H1 (cell line): ENCODE results near the gene BRD4.

Experiments
- CTCF ChIP-seq, 3 experiments: IDR thresholded peaks; 1 replicate in 2 of 3; 2 replicates in 1 of 3; pipeline versions ENCODE4 v1.5.1 to v1.6.1; 2011; ENCODE audit warnings: low read length in 3 of 3, mild to moderate bottlenecking in 3 of 3, inconsistent platforms in 2 of 3, low read depth in 1 of 3, moderate library complexity in 1 of 3; ENCODE audit not compliant: insufficient read depth in 1 of 3; ENCODE audit errors: control extremely low read depth in 1 of 3
- KDM1A ChIP-seq: fragments of 200-600, 300-600 bp; sonication (generic); IDR thresholded peaks from 2 replicates; pipeline ENCODE4 v1.7.1; 2016; ENCODE audit warnings: mild to moderate bottlenecking, low read length, borderline replicate concordance
- POLR2A ChIP-seq, 2 experiments: IDR thresholded peaks; 1 replicate in 1 of 2; 2 replicates in 1 of 2; pipeline ENCODE4 v1.6.1; 2011; ENCODE audit warnings: low read depth in 2 of 2, low read length in 2 of 2, mild to moderate bottlenecking in 2 of 2; ENCODE audit errors: control extremely low read depth in 1 of 2
- YY1 ChIP-seq: IDR thresholded peaks from 2 replicates; pipeline ENCODE4 v1.6.1; 2011; ENCODE audit warnings: low read depth, mild to moderate bottlenecking, low read length

GRCh38 chr19:15279326-15279904 lies 52.9 kb downstream of the BRD4 start:
- TF ChIP-seq KDM1A (no peak), POLR2A (IDR thresholded peaks at IDR 0.05; ENCODE audit: control extremely low read depth in 1 of 2, low read depth in 2 of 2, low read length in 2 of 2) (no peak), CTCF (IDR thresholded peaks at IDR 0.05; ENCODE audit: control extremely low read depth in 1 of 3, insufficient read depth in 1 of 3, low read depth in 1 of 3, low read length in 3 of 3) (no peak), YY1 (no peak)
